C4-2B (cell line): Measurements from ENCODE around the gene RPS15A.
"Not testable (repeated sequence)": the region's sequence is repeated elsewhere in the genome, so short reads cannot be mapped to it uniquely, and the experiment has no call there.

Experiments
- CTCF ChIP-seq: fragments of 450-650 bp; conservative IDR thresholded peaks from 2 replicates; pipeline ENCODE4 v1.5.1; 2017; ENCODE audit warnings: mild to moderate bottlenecking
- ZFX ChIP-seq: fragments of 450-650 bp; IDR thresholded peaks from 2 replicates; pipeline ENCODE4 v1.6.1; 2017

- not testable (repeated sequence) for TF ChIP-seq CTCF, ZFX
These were observed 32.0 kb downstream of the RPS15A start for GRCh38 chr16:18757960-18758660.
